Spleen (tissue), 7 donors: ENCODE results near the gene IMMP2L.

Experiments used
- POLR2AphosphoS5 ChIP-seq, 3 donors: sonication (generic); formaldehyde crosslinking; IDR thresholded peaks; one replicate each; pipeline ENCODE4 v1.5.1; 2017; ENCODE audit warnings: antibody characterized with exemption in 3 of 3
- TF ChIP-seq, protein P1 (sequence below), 11 experiments: fragments of 200-600 bp in 7 of 11; fragments of 450-650 bp in 4 of 11; sonication (generic) in 4 of 11; IDR thresholded peaks in 8 of 11; conservative IDR thresholded peaks in 3 of 11; 1 replicate in 7 of 11; 2 replicates in 4 of 11; pipeline versions ENCODE4 v1.4.0 to v1.8.0; 2016 to 2021; ENCODE audit warnings: antibody characterized with exemption in 11 of 11, inconsistent platforms in 4 of 11, mild to moderate bottlenecking in 1 of 11
- donor health status: DM: no; HTN: no; CAD: no; lungs with moderate emphysema.
- donor health status: DM: no; HTN: no; CAD: no.
- donor health status: DM: no; HTN: no; CAD: no.

DNA sequence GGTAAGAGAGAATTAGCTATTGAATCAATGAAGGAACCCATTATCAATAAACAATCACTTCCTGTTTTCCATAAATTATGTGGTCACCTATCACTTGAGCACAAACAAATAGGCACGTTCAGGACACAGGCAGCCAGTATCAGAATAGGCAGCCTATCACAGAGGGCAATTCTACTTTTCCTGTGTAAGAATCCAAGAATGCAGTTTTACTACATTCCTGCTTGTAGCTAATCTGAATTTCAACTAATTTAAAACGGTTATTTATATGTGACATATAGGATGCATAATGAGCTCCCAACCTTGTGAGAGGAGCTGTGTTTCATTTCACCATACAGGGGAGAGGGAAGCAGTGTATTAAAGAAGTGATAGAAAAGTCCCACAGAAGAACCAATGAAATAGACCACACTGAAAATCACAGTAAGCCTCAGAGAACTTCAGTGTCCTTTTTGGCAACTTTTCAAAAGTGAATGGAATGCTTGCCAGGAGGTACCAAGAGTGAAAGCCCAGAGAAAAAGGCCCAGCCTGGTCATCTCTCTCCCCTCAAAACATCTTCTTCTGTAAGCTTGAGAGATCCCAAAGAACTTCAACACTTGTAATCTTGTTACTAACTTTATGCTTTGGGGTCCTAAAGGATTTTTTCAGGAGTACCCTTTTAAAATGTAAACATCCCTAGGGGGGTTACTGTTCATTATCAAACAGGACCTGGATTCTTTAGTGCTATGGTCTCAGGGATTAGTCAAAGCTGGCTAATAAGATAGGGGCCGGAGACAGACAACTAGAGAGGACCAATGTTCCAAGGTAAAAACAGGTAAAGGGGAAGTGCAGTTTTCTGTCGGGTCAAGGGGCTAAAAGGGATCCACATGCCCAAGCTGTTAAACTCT lies 1.3 kb downstream of the IMMP2L start:
- TF ChIP-seq, protein P1, sequence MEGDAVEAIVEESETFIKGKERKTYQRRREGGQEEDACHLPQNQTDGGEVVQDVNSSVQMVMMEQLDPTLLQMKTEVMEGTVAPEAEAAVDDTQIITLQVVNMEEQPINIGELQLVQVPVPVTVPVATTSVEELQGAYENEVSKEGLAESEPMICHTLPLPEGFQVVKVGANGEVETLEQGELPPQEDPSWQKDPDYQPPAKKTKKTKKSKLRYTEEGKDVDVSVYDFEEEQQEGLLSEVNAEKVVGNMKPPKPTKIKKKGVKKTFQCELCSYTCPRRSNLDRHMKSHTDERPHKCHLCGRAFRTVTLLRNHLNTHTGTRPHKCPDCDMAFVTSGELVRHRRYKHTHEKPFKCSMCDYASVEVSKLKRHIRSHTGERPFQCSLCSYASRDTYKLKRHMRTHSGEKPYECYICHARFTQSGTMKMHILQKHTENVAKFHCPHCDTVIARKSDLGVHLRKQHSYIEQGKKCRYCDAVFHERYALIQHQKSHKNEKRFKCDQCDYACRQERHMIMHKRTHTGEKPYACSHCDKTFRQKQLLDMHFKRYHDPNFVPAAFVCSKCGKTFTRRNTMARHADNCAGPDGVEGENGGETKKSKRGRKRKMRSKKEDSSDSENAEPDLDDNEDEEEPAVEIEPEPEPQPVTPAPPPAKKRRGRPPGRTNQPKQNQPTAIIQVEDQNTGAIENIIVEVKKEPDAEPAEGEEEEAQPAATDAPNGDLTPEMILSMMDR (IDR thresholded peaks at IDR 0.05 in 8 of 11, conservative IDR thresholded peaks at IDR 0.05 in 3 of 11), result no peak
- TF ChIP-seq POLR2AphosphoS5 (IDR thresholded peaks at IDR 0.05), result no peak
